Measurements from ENCODE around the gene AP3S1.
"Not testable (repeated sequence)": the region's sequence is repeated elsewhere in the genome, so short reads cannot be mapped to it uniquely, and the experiment has no call there.

AP3S1 gene

DNA sequence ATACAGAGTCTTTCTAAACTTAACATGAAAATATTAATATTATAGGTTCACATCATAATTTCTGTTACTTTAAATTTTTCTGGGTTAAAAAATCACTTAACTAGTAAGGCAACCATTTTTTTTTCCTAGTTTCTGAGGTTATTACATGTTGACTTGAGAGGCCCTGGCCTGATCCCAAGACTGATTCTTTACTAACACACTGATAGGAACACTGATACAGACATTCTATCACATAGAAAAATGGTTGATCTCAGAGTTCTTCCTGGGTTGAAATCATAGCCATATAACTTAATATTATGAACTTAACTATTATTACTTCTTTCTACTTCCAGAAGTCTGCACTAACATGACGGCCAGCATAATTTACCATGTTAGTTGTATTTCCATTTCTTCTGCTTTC, 43.0 kb downstream of the AP3S1 start:
- TF ChIP-seq, protein P1, sequence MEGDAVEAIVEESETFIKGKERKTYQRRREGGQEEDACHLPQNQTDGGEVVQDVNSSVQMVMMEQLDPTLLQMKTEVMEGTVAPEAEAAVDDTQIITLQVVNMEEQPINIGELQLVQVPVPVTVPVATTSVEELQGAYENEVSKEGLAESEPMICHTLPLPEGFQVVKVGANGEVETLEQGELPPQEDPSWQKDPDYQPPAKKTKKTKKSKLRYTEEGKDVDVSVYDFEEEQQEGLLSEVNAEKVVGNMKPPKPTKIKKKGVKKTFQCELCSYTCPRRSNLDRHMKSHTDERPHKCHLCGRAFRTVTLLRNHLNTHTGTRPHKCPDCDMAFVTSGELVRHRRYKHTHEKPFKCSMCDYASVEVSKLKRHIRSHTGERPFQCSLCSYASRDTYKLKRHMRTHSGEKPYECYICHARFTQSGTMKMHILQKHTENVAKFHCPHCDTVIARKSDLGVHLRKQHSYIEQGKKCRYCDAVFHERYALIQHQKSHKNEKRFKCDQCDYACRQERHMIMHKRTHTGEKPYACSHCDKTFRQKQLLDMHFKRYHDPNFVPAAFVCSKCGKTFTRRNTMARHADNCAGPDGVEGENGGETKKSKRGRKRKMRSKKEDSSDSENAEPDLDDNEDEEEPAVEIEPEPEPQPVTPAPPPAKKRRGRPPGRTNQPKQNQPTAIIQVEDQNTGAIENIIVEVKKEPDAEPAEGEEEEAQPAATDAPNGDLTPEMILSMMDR (IDR thresholded peaks at IDR 0.05; ENCODE audit: low read length, missing control alignments): no peak
- H3K4me3 ChIP-seq (replicated peaks; ENCODE audit: low read depth, low read length): no peak overlapping the region
- no peak for DNase-seq (ENCODE audit: low read depth)

DNA sequence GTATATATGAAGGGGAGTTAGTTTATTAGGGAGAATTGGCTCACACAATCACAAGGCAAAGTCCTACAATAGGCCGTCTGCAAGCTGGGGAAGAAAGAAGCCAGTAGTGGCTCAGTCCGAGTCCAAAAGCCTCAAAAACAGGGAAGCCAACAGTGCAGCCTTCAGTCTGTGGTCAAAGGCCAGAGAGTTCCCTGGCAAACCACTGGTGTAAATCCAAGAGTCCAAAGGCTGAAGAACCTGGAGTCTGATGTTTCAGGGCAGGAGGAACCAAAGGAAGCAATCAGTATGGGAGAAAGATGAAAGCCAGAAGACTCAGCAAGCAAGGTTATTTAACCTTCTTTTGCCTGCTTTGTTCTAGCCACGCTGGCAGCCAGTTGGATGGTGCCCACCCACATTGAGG, 43.5 kb downstream of the AP3S1 start:
- not testable (repeated sequence) for H3K4me3 ChIP-seq (replicated peaks; ENCODE audit: low read depth, low read length); DNase-seq (ENCODE audit: low read depth)

DNA sequence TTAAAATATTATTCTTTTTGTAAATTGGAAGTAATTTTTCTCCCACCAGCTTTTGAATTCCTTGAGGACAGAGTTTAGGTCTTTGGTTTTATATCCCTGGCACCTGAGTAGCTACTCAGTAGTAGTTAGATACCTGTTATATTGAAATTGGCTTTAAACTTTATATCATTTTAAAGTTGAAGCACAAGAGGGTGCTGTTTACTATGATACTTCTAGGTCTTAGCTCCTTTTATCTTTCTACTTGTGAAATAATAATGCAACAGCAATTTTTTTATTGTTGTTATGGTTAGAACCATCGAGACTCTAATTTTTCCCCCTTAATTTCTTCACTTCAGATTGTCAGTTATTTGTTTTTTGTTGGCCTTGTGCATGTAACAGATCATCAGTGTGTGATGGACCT, 46.3 kb downstream of the AP3S1 start:
- TF ChIP-seq, protein P1 (IDR thresholded peaks at IDR 0.05; ENCODE audit: low read length, missing control alignments): peak; percentile 25
- H3K4me3 ChIP-seq (replicated peaks; ENCODE audit: low read depth, low read length): no peak overlapping the region
- DNase-seq (ENCODE audit: low read depth): peak; percentile 64

DNA sequence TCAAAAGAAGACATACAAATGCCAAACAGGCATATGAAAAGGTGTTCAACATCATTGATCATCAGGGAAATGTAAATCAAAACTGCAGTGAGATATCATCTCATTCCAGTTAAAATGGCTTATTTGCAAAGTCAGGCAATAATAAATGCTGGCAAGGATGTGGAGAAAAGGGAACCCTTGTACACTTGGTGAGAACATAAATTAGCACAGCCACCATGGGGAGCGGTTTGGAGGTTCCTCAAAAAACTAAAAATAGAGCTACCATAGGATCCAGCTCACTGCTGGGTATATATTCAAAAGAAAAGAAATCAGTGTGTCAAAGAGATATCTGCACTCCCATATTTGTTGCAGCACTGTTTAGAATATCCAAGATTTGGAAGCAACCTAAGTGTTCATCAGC, 50.3 kb downstream of the AP3S1 start:
- DNase-seq (ENCODE audit: low read depth): no peak
- TF ChIP-seq, protein P1 (IDR thresholded peaks at IDR 0.05; ENCODE audit: low read length, missing control alignments): no peak
- no peak overlapping the region for H3K4me3 ChIP-seq (replicated peaks; ENCODE audit: low read depth, low read length)

DNA sequence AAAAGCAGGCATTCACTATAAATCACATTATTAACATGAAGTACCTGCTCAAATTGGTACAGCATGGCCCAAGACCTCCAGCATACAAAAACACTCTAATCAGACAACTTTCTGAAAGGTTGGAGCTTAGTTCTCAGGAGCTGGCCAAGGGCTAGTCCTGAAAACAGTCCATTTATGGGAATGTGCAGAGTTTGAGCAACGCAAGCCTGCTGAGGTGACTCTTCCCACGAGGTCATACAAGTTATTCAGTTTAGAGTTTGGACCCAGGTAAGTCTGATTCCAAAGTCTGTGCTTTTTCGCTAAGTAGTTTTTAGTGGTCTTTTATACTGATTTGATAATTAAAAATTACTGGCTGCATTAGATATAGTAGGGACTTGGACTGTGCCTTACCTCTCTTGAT, 52.6 kb downstream of the AP3S1 start:
- H3K4me3 ChIP-seq (replicated peaks; ENCODE audit: low read depth, low read length): no peak overlapping the region
- TF ChIP-seq, protein P1 (IDR thresholded peaks at IDR 0.05; ENCODE audit: low read length, missing control alignments): no peak
- peak; percentile 4 for DNase-seq (ENCODE audit: low read depth)

DNA sequence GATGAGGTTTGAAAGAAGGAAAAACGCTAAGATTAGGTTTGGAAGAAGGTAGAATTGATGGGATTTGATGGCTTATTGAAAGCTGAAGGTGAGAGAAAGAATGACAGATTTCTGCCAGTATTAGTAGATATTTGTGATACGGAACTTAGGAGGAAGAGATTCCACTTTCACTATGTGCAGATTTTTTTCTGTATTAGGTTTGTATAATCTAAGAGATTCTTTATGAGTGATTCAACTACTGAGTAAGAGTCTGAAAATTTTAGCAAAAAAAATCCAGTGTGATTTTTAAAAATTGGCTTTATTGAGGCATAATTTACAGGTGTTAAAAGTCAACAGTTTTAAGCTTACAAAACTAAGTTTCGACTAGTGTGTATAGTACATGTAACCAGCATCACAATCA, 54.1 kb downstream of the AP3S1 start:
- no peak overlapping the region for H3K4me3 ChIP-seq (replicated peaks; ENCODE audit: low read depth, low read length)
- TF ChIP-seq, protein P1 (IDR thresholded peaks at IDR 0.05; ENCODE audit: low read length, missing control alignments): no peak
- DNase-seq (ENCODE audit: low read depth): no peak

DNA sequence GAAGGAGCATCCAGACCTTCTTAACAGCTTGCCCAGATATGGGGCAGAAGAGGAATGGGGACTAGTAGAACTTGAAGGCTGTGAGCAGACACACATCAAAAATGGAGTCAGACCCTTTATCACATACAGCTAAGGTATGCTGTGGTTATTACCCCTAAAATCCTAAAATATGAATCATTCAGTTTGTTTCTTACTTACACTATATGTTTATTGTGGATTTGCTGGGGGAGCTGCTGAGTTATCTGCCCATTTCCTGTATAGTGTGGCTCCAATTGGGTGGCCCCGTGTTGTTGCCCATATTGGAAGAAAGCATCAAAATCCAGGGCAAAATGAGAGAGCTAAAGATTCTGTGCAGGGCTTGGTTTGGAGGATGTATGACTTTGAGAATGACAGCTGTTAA, 56.9 kb downstream of the AP3S1 start:
- H3K4me3 ChIP-seq (replicated peaks; ENCODE audit: low read depth, low read length): no peak overlapping the region
- peak; percentile 20 for DNase-seq (ENCODE audit: low read depth)
- TF ChIP-seq, protein P1 (IDR thresholded peaks at IDR 0.05; ENCODE audit: low read length, missing control alignments): no peak

DNA sequence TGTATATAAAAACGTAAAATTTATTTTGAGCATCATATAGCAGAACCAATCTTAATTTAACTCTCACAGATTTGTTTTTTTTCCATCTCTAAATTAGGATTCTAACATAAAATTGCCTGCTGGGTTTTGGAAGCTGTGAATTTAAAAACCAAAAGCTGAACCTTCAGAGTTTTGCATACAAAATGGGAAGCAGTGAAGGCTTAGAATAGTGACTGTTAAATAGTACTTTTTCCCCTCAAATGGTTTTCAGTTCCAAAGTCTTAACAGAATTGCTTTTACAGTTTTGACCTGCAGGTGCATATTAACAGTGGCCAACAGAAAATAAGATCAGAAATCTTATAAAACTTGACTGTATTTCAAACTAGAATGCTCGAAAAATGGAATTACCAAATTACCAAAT, 65.4 kb downstream of the AP3S1 start:
- H3K4me3 ChIP-seq (replicated peaks; ENCODE audit: low read depth, low read length): no peak overlapping the region
- TF ChIP-seq, protein P1 (IDR thresholded peaks at IDR 0.05; ENCODE audit: low read length, missing control alignments): no peak
- no peak for DNase-seq (ENCODE audit: low read depth)

DNA sequence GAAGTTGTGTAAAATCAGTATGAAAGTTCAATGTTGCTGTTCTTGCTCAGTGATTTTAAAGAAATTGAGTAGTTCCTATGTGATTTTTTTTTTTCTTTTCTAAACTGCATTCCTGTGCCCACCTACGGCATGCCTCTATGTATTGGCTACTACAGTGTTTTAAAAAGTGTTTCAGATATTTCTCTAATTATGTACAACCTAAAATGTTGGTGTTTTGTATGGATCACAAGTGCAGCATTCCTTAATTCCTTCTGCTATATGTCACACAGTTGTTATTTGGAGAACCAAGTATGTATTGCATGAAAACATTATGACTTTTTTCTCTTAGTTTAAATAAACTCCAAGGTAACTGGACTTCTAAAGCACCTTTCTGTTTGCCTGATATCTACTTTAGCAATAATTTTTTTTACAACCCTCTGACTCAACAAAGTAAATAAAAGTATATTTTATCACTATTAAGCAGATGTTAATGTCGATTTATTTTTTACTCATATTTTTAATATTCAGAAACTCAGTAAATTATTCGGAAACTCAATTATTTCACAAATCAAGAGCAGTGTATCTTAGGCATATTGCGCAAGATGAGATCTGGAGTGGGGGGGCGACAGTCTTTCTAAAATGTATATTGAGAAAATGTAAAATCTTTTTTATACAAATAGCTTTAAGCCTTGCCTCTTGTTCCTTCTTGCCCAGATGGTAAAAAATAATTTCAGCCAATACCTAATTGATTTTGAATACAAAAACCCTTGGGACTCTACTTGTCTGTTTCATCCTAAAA, 72.1 kb downstream of the AP3S1 start:
- not testable (repeated sequence) for H3K4me3 ChIP-seq (replicated peaks; ENCODE audit: low read depth, low read length); DNase-seq (ENCODE audit: low read depth)

Measured in fibroblast of pulmonary artery (primary cell).